Activated naive CD4-positive, alpha-beta T cell treated with anti-CD3 and anti-CD28 coated beads, Interleukin-2, amount 50 U/mL, for 24 hours (primary cell): ENCODE results near the gene C19orf85.

ENCODE experiments used
- H3K27ac Mint-ChIP-seq: one replicate; pipeline ENCODE4 v1.8.0; 2021; ENCODE audit warnings: mild to moderate bottlenecking, mixed read lengths
- H3K27me3 Mint-ChIP-seq: one replicate; pipeline ENCODE4 v1.8.0; 2021; ENCODE audit warnings: mixed read lengths
- H3K36me3 Mint-ChIP-seq: one replicate; pipeline ENCODE4 v1.8.0; 2021; ENCODE audit warnings: mixed read lengths
- H3K4me1 Mint-ChIP-seq: one replicate; pipeline ENCODE4 v1.8.0; 2021; ENCODE audit warnings: mixed read lengths
- H3K4me3 Mint-ChIP-seq: one replicate; pipeline ENCODE4 v1.8.0; 2021; ENCODE audit warnings: mild to moderate bottlenecking, mixed read lengths
- H3K9me3 Mint-ChIP-seq: one replicate; pipeline ENCODE4 v1.8.0; 2021; ENCODE audit warnings: mixed read lengths

The C19orf85 gene

GRCh38 chr19:55483706-55484592, 19.4 kb upstream of the C19orf85 start:
- Mint-ChIP-seq H3K27ac (no peak overlapping the region), H3K9me3 (no peaks in the 10 kb centered on the region), H3K4me3 (peak overlapping the region; percentile 60), H3K36me3 (peaks cover 5% of the 10 kb centered on the region), H3K4me1 (peaks cover 17% of the 10 kb centered on the region), H3K27me3 (no peaks in the 10 kb centered on the region)

DNA sequence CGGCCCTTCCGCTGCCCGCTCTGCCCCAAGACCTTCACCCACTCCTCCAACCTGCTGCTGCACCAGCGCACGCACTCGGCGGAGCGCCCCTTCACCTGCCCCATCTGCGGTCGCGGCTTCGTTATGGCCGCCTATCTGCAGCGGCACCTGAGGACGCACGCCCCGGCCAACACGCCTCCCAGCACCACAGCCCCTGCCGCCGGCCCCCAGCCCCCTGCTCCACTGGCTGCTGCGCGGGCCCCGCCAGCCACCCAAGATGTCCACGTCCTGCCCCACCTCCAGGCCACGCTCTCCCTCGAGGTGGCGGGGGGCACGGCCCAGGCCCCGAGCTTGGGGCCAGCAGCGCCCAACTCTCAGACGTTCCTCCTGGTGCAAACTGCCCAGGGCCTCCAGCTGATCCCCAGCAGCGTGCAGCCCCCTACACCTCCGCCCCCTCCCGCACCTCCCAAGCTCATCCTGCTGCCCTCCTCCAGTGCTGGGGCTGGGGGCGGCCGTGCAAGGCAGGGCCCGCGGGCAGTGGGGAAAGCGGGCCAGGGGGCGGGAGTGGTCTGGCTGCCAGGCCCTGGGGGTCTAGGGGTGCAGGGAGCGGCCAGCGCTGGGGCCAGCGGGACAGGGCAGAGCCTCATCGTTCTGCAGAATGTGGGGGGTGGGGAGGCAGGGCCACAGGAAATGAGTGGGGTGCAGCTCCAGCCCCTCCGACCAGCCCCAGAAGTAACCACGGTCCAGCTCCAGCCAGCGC, 18.6 kb upstream of the C19orf85 start:
- peaks cover 23% of the 10 kb centered on the region for H3K4me1 Mint-ChIP-seq
- no peaks in the 10 kb centered on the region for H3K9me3 Mint-ChIP-seq
- H3K27ac Mint-ChIP-seq, result no peak overlapping the region
- peaks cover 5% of the 10 kb centered on the region for H3K36me3 Mint-ChIP-seq
- no peaks in the 10 kb centered on the region for H3K27me3 Mint-ChIP-seq
- peak overlapping the region; percentile 15 for H3K4me3 Mint-ChIP-seq

DNA sequence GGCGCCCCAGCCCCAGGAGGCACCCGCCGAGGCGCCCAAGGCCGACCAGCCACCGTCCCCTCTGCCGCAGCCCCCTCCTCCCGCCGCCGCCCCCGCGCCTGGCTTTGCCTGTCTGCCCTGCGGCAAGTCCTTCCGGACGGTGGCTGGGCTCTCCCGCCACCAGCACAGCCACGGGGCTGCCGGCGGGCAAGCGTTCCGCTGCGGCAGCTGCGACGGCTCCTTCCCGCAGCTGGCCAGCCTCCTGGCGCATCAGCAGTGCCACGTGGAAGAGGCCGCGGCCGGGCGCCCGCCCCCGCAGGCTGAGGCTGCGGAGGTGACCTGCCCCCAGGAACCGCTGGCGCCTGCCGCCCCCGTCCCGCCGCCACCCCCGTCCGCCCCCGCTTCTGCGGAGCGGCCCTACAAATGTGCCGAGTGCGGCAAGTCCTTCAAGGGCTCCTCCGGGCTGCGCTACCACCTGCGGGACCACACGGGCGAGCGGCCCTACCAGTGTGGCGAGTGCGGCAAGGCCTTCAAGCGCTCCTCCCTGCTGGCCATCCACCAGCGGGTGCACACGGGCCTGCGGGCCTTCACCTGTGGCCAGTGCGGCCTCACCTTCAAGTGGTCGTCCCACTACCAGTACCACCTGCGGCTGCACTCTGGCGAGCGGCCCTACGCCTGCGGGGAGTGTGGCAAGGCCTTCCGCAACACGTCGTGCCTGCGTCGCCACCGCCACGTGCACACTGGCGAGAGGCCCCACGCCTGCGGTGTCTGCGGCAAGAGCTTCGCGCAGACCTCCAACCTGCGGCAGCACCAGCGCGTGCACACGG, 17.8 kb upstream of the C19orf85 start:
- Mint-ChIP-seq H3K27ac (no peak overlapping the region), H3K4me1 (peaks cover 27% of the 10 kb centered on the region), H3K9me3 (no peaks in the 10 kb centered on the region), H3K4me3 (no peak overlapping the region), H3K27me3 (no peaks in the 10 kb centered on the region), H3K36me3 (peaks cover 5% of the 10 kb centered on the region)

- Mint-ChIP-seq H3K36me3 (peaks cover 5% of the 10 kb centered on the region), H3K27me3 (no peaks in the 10 kb centered on the region), H3K9me3 (no peaks in the 10 kb centered on the region), H3K4me3 (no peak overlapping the region), H3K4me1 (peaks cover 28% of the 10 kb centered on the region), H3K27ac (no peak overlapping the region)
Observed at GRCh38 chr19:55481794-55482155, 17.2 kb upstream of the C19orf85 start.

DNA sequence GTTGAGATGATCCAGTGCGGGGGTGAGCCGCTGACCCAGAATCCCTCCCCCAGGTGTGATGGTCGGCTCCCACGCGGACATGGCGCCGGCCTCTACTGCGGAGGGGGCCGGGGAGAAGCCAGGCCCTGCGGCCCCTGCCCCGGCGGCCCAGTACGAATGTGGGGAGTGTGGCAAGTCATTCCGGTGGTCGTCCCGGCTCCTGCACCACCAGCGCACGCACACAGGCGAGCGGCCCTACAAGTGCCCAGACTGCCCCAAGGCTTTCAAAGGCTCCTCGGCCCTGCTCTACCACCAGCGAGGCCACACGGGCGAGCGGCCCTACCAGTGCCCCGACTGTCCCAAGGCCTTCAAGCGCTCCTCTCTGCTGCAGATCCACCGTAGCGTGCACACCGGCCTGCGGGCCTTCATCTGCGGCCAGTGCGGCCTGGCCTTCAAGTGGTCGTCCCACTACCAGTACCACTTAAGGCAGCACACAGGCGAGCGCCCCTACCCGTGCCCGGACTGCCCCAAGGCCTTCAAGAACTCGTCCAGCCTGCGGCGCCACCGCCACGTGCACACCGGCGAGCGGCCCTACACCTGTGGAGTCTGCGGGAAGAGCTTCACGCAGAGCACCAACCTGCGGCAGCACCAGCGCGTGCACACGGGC, 16.7 kb upstream of the C19orf85 start:
- Mint-ChIP-seq H3K27me3 (no peaks in the 10 kb centered on the region), H3K36me3 (peaks cover 5% of the 10 kb centered on the region), H3K27ac (no peak overlapping the region), H3K9me3 (no peaks in the 10 kb centered on the region), H3K4me3 (no peak overlapping the region), H3K4me1 (peaks cover 28% of the 10 kb centered on the region)

GRCh38 chr19:55479451-55480230, 15.1 kb upstream of the C19orf85 start:
- no peak overlapping the region for H3K4me3 Mint-ChIP-seq
- H3K27me3 Mint-ChIP-seq, result no peaks in the 10 kb centered on the region
- peaks cover 28% of the 10 kb centered on the region for H3K4me1 Mint-ChIP-seq
- peaks cover 5% of the 10 kb centered on the region for H3K36me3 Mint-ChIP-seq
- no peaks in the 10 kb centered on the region for H3K9me3 Mint-ChIP-seq
- no peak overlapping the region for H3K27ac Mint-ChIP-seq

DNA sequence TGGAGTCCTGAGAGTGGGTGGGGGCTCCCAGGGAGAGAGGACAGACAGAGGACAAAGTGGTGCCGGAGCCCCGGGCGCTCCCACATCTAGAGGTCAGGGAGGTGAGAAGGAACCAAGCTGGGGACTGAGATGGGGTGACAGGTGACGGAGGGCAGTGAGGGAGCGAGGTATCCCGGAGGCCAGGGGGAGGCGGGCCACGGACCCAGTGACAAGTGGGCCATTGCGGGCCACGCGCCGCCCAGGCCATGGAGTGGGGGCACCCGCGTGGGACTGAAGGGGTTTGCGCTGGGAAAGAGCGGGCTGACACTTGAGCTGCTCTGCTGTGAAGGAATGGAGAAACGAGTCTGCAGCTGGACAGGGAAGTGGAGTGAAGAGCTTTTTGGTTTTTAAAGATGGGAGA, 14.5 kb upstream of the C19orf85 start:
- no peaks in the 10 kb centered on the region for H3K9me3 Mint-ChIP-seq
- H3K4me3 Mint-ChIP-seq, result peak overlapping the region; percentile 90
- H3K27ac Mint-ChIP-seq, result no peak overlapping the region
- no peaks in the 10 kb centered on the region for H3K27me3 Mint-ChIP-seq
- H3K36me3 Mint-ChIP-seq, result peaks cover 5% of the 10 kb centered on the region
- peaks cover 28% of the 10 kb centered on the region for H3K4me1 Mint-ChIP-seq

GRCh38 chr19:55478364-55478763, 13.8 kb upstream of the C19orf85 start:
- Mint-ChIP-seq H3K9me3 (no peaks in the 10 kb centered on the region), H3K27ac (peak overlapping the region; percentile 82), H3K36me3 (peaks cover 5% of the 10 kb centered on the region), H3K27me3 (no peaks in the 10 kb centered on the region), H3K4me3 (peak overlapping the region; percentile 90), H3K4me1 (peaks cover 28% of the 10 kb centered on the region)

GRCh38 chr19:55477905-55478304, 13.4 kb upstream of the C19orf85 start:
- Mint-ChIP-seq H3K27ac (peak overlapping the region; percentile 82), H3K27me3 (no peaks in the 10 kb centered on the region), H3K4me1 (peaks cover 28% of the 10 kb centered on the region), H3K4me3 (peak overlapping the region; percentile 90), H3K9me3 (no peaks in the 10 kb centered on the region), H3K36me3 (peaks cover 5% of the 10 kb centered on the region)

- peak within 1 kb of the TSS; percentile 90 for H3K4me3 Mint-ChIP-seq
- no peaks in the 10 kb centered on the region for H3K27me3 Mint-ChIP-seq
Observed at GRCh38 chr19:55476100-55476775, 11.7 kb upstream of the C19orf85 start, which contains the start of gene ZNF628. TSS of gene ZNF628 (plus strand) at chr19:55476617. CDS start at chr19:55479911, 3,294 bp downstream.

DNA sequence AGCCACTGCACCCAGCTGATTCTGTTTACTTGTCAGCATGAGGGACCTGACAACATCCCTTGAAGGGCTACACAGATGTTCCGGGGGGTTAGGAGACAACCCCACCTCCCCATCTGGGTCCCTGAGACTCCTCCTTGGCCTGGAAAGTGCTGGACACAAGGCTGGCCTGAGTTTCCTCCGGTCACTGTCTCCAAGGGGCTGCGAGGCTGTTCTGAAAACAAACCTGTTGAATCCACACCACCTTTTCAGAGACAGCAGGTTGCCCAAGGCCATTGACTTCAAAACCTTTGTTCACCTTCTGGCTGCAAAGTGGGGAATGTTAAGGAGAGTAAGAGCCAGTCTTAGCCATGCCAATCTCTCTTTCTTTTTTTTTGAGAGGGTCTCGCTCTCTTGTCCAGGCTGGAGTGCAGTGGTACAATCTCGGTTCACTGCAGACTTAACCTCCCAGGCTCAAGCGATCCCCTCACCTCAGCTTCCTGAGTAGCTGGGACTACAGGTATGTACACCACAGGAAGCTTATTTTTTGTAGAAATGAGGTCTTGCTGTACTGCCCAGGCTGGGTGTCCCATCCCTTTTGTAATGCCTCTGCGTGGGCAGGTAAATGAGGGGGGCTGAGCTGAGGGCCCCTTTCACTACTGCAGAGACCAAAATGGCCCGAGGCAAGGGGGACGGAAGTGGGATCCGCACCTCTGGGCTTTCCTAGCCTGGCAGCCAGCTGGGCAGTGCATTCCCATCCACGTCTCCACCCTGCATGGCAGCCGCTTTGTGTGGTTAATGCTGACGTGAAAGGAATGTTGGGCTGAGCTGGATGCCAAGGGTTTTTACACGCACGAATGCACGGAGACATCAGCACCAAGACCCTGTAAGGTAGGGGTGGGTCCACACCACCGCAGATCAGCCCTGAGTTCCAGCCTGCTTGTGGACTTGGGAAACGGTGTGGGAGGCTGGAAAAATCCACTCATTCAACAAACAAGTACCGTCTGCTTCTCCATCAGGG, 10.0 kb upstream of the C19orf85 start:
- Mint-ChIP-seq H3K27me3 (no peaks in the 10 kb centered on the region), H3K9me3 (no peaks in the 10 kb centered on the region), H3K4me1 (peaks cover 23% of the 10 kb centered on the region), H3K27ac (no peak overlapping the region), H3K4me3 (no peak overlapping the region), H3K36me3 (peaks cover under 1% of the 10 kb centered on the region)

More at GRCh38 chr19:55476100-55476775, 11.7 kb upstream of the C19orf85 start, which contains the start of gene ZNF628:
- peak within 1 kb of the TSS; percentile 89 for H3K27ac Mint-ChIP-seq
- peaks cover 5% of the 10 kb centered on the region for H3K36me3 Mint-ChIP-seq
- peaks cover 28% of the 10 kb centered on the region for H3K4me1 Mint-ChIP-seq
- H3K9me3 Mint-ChIP-seq, result no peaks in the 10 kb centered on the region

DNA sequence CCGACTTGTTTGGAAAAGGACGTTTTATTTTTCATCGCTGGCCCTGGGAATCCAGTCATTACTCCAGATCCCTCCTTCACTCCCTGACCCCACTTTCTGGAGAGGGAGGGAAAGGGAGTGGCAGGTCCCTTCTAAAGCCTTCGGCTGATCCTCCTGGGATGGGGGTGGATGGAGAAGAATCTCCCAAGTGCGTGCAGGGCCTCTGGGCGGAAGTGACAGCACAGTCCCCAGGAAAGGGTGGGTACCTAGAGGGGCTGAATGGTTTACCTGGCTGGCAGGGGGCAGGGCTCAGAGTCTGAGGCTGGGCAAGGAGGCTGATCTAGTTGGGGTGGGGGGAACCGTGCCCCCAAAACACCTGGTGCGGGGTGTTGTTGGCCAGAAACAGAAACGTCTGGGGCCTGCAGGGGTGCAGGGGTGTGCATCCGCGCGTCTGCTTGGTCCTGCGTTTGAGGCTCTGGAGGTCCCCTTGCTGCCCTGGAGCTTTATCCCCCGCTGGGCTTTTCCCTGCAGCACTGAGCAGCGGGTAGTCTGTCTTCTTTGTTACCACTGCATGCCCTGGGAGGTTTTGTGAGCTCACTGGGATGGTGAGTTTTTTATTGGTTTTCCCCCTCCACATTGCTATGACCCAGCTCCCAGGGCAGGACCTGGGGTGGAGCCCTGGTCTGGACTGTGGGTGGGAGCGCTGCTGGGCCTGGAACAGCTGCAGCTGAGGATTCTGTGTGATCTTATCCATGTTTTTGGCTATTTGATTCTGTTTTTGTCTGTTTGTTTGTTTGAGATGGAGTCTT, 8.9 kb upstream of the C19orf85 start:
- H3K4me3 Mint-ChIP-seq, result no peak overlapping the region
- no peaks in the 10 kb centered on the region for H3K27me3 Mint-ChIP-seq
- H3K4me1 Mint-ChIP-seq, result peaks cover 13% of the 10 kb centered on the region
- no peaks in the 10 kb centered on the region for H3K9me3 Mint-ChIP-seq
- no peaks in the 10 kb centered on the region for H3K36me3 Mint-ChIP-seq
- H3K27ac Mint-ChIP-seq, result no peak overlapping the region
